Posterior vena cava (tissue), 2 donors: ENCODE data around the gene PMVK. TPM values are rescaled to one million over a fixed set of nuclear protein-coding genes. Genes with fewer than 3 reads are reported as not detected.

ENCODE experiments used
- DNase-seq: peaks from one replicate; pipeline ENCODE4 v3.0.0-alpha.2; 2020; ENCODE audit warnings: low spot score
- intact Hi-C, 2 donors: fragments of 100-400 bp; cut with DNase I; formaldehyde crosslinking; loops; one replicate each; pipeline versions ENCODE4 v1.14.1 to v1.14.2; 2022 to 2023
- total RNA-seq, 2 donors: library from RNA; stranded (reverse); fragmentation: NEBNext Ultra II Directional; extraction: Animal tissue kit (Norgen Biotek cat#: 25700); gene quantifications; one replicate each; pipeline ENCODE4 v1.2.1, GENCODE V29; 2021
- donor health status: DM: yes; HTN: yes; CAD: no.
- donor health status: DM: yes; HTN: yes; CAD: no.

The PMVK gene
- total RNA-seq, 2 donors from 2014 or later, result 26.5 to 31.5 TPM

GRCh38 chr1:154955039-154955717 lies 18.7 kb upstream of the PMVK start:
- intact Hi-C loops, result no loop called here

GRCh38 chr1:154954541-154954940 lies 18.0 kb upstream of the PMVK start:
- no peak for DNase-seq
- intact Hi-C loops, result loop anchor here in 1 of 2 donors (1.0 kb wide), 1 partner anchor 48 kb away; the partner anchor contains the start of gene ZBTB7B

More at GRCh38 chr1:154955039-154955717, 18.7 kb upstream of the PMVK start:
- no peak for DNase-seq

- intact Hi-C loops, result loop anchor here in 1 of 2 donors (1.0 kb wide), 1 partner anchor 49 kb away; the partner anchor contains the start of gene ZBTB7B
- no peak for DNase-seq
Observed at GRCh38 chr1:154953611-154954038, 17.1 kb upstream of the PMVK start.

GRCh38 chr1:154952664-154953063 lies 16.1 kb upstream of the PMVK start:
- intact Hi-C loops, result no loop called here
- DNase-seq, result no peak

GRCh38 chr1:154951901-154952657 lies 15.6 kb upstream of the PMVK start:
- intact Hi-C loops, result no loop called here
- DNase-seq, result no peak

- intact Hi-C loops, result no loop called here
- no peak for DNase-seq
Observed at GRCh38 chr1:154948079-154948478, 11.6 kb upstream of the PMVK start.

GRCh38 chr1:154945962-154946850 lies 9.7 kb upstream of the PMVK start:
- intact Hi-C loops, result no loop called here
- no peak for DNase-seq

GRCh38 chr1:154945160-154945961 lies 8.8 kb upstream of the PMVK start:
- intact Hi-C loops, result no loop called here
- no peak for DNase-seq

GRCh38 chr1:154944401-154945159 lies 8.1 kb upstream of the PMVK start:
- intact Hi-C loops, result no loop called here
- no peak for DNase-seq

- intact Hi-C loops, result no loop called here
- no peak for DNase-seq
Observed at GRCh38 chr1:154943649-154944400, 7.3 kb upstream of the PMVK start.

- no peak for DNase-seq
Observed at GRCh38 chr1:154941333-154942013, 5.0 kb upstream of the PMVK start.

GRCh38 chr1:154940651-154941194 lies 4.2 kb upstream of the PMVK start:
- intact Hi-C loops, result no loop called here
- DNase-seq, result no peak

More at GRCh38 chr1:154941333-154942013, 5.0 kb upstream of the PMVK start:
- intact Hi-C loops, result no loop called here

- no peak for DNase-seq
Observed at GRCh38 chr1:154940213-154940560, 3.7 kb upstream of the PMVK start.

GRCh38 chr1:154938604-154939399 lies 2.3 kb upstream of the PMVK start:
- no peak for DNase-seq
- intact Hi-C loops, result no loop called here

More at GRCh38 chr1:154940213-154940560, 3.7 kb upstream of the PMVK start:
- intact Hi-C loops, result no loop called here

- no peak for DNase-seq
- intact Hi-C loops, result no loop called here
Observed at GRCh38 chr1:154937988-154938386, 1.5 kb upstream of the PMVK start.
